Sigmoid colon (tissue), 7 donors: ENCODE measurements around the gene CAMK4. TPM values are rescaled to one million over a fixed set of nuclear protein-coding genes. Genes with fewer than 3 reads are reported as not detected.
A peak's percentile ranks its signal among the peaks of the same experiment; 100 is the strongest.

Experiments
- DNase-seq: peaks from one replicate; pipeline ENCODE4 v3.0.0-alpha.2; 2019
- H3K27ac ChIP-seq, 4 donors: fragments of 200-600 bp; sonication (generic); one replicate each; pipeline ENCODE4 v1.5.1; 2016 to 2019; ENCODE audit warnings: mild to moderate bottlenecking in 1 of 4
- H3K27me3 ChIP-seq, 3 donors: fragments of 200-600 bp; sonication (generic); one replicate each; pipeline ENCODE4 v1.5.1; 2019; ENCODE audit warnings: mild to moderate bottlenecking in 1 of 3
- H3K36me3 ChIP-seq, 4 donors: fragments of 200-600 bp; sonication (generic); one replicate each; pipeline ENCODE4 v1.5.1; 2016 to 2019
- H3K4me1 ChIP-seq, 4 donors: fragments of 200-600 bp; sonication (generic); one replicate each; pipeline ENCODE4 v1.5.1; 2017 to 2019
- H3K4me3 ChIP-seq, 4 donors: fragments of 200-600 bp; sonication (generic); one replicate each; pipeline ENCODE4 v1.5.1; 2017 to 2019; ENCODE audit warnings: mild to moderate bottlenecking in 2 of 4, moderate library complexity in 1 of 4
- H3K9me3 ChIP-seq, 4 donors: fragments of 200-600 bp in 3 of 4; sonication (generic) in 3 of 4; one replicate each; pipeline versions ENCODE4 v1.5.1 to v1.6.1; 2013 to 2019
- EP300 ChIP-seq, 4 donors: sonication (generic); formaldehyde crosslinking; IDR thresholded peaks; one replicate each; pipeline ENCODE4 v1.6.1; 2017; ENCODE audit warnings: antibody characterized with exemption in 4 of 4
- POLR2A ChIP-seq, 2 donors: fragments of 450-650 bp; IDR thresholded peaks; one replicate each; pipeline ENCODE4 v1.6.1; 2016; ENCODE audit warnings: antibody characterized with exemption in 2 of 2, mild to moderate bottlenecking in 2 of 2, moderate library complexity in 2 of 2
- POLR2AphosphoS5 ChIP-seq, 4 donors: sonication (generic); formaldehyde crosslinking; IDR thresholded peaks; one replicate each; pipeline ENCODE4 v1.6.1; 2017; ENCODE audit warnings: antibody characterized with exemption in 4 of 4
- WGBS, 2 donors: extraction: QIAGEN DNeasy Blood & Tissue Kit; methylation state at CpG; one replicate each; pipeline ENCODE4 v1.1.7; 2013; 5-methylcytosine and 5-hydroxymethylcytosine counted together
- intact Hi-C: fragments of 100-400 bp; cut with DNase I; formaldehyde crosslinking; loops from one replicate; pipeline ENCODE4 v1.15.1; 2023
- polyA plus RNA-seq, 3 donors: library from polyadenylated mRNA; stranded (reverse); fragments of 200-250 nt; gene quantifications; one replicate each; pipeline ENCODE4 v1.2.3, GENCODE V29; 2013
- total RNA-seq, 4 donors: library from RNA; depleted of rRNA; stranded (reverse); fragments of >200 nt; gene quantifications; one replicate each; pipeline ENCODE4 v1.1.0, GENCODE V29; 2016
- TF ChIP-seq, protein P1 (sequence below), 4 experiments: fragments of 450-650 bp in 3 of 4; fragments of 200-600 bp in 1 of 4; IDR thresholded peaks; one replicate each; pipeline ENCODE4 v1.5.1; 2016 to 2019; ENCODE audit warnings: antibody characterized with exemption in 4 of 4, mild to moderate bottlenecking in 3 of 4, moderate library complexity in 2 of 4
- donor health status: healthy with polysubstance abuse.
- donor health status: Bipolar disorder and iron deficiency.
- donor health status: healthy.

Gene CAMK4
- total and polyA plus RNA-seq, 7 donors, result 0.23 to 4.0 (median 2.3) TPM

GRCh38 chr5:111512375-111513130 is 288.4 kb downstream of the CAMK4 start, which contains the start of gene STARD4:
TSS of gene STARD4 (minus strand) at chr5:111512535. CDS start at chr5:111507433, 5,102 bp downstream.
- Histone ChIP-seq H3K4me1 (peaks cover 0 to 19% (median 6%) of the 10 kb centered on the region in 4 donors), H3K27me3 (no peaks in the 10 kb centered on the region), H3K4me3 (peak within 1 kb of the TSS; percentile 61 to 87 (median 76)), H3K27ac (peak within 1 kb of the TSS; percentile 79 to 88 (median 84)), H3K36me3 (no peaks in the 10 kb centered on the region), H3K9me3 (no peaks in the 10 kb centered on the region)
- TF ChIP-seq, protein P1, sequence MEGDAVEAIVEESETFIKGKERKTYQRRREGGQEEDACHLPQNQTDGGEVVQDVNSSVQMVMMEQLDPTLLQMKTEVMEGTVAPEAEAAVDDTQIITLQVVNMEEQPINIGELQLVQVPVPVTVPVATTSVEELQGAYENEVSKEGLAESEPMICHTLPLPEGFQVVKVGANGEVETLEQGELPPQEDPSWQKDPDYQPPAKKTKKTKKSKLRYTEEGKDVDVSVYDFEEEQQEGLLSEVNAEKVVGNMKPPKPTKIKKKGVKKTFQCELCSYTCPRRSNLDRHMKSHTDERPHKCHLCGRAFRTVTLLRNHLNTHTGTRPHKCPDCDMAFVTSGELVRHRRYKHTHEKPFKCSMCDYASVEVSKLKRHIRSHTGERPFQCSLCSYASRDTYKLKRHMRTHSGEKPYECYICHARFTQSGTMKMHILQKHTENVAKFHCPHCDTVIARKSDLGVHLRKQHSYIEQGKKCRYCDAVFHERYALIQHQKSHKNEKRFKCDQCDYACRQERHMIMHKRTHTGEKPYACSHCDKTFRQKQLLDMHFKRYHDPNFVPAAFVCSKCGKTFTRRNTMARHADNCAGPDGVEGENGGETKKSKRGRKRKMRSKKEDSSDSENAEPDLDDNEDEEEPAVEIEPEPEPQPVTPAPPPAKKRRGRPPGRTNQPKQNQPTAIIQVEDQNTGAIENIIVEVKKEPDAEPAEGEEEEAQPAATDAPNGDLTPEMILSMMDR (IDR thresholded peaks at IDR 0.05), result no peak
- peak; percentile 57 to 86 (median 85) for TF ChIP-seq POLR2AphosphoS5 (IDR thresholded peaks at IDR 0.05)
- TF ChIP-seq POLR2A (IDR thresholded peaks at IDR 0.05), result peak; percentile 9 to 75
- peak in 1 of 4 donors; percentile 59 for TF ChIP-seq EP300 (IDR thresholded peaks at IDR 0.05)
- 0% methylated on average over 41 of the region's 41 CpGs for WGBS, 2 donors
- intact Hi-C loops, result no loop called here
- peak; percentile 96 for DNase-seq

DNA sequence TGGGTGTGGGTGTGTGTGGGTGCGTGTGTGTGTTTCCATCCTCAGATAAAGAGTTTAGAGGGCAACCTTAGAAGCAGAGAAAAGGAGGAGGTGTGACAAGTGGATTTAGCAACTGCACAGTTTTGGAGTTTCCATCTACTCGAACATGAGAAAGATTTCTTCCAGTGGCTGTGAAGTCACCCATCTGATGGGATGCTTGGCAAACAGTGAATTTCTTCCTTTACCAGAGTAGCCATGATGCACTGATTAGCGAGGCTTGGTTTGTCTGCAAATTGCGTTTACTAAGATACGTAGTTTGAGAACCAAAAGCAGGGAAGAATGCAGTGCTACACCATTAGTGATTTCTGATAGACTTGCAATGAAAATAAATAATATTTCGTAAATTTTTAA is 288.9 kb downstream of the CAMK4 start:
- Histone ChIP-seq H3K27me3 (no peaks in the 10 kb centered on the region), H3K9me3 (no peaks in the 10 kb centered on the region), H3K27ac (peak overlapping the region; percentile 79 to 88 (median 84)), H3K4me1 (peaks cover 0 to 19% (median 6%) of the 10 kb centered on the region in 4 donors), H3K36me3 (no peaks in the 10 kb centered on the region), H3K4me3 (peak overlapping the region; percentile 61 to 87 (median 76))
- DNase-seq, result no peak
- intact Hi-C loops, result no loop called here
- 14 to 33% methylated on average over 6 of the region's 6 CpGs for WGBS, 2 donors
- TF ChIP-seq EP300 (IDR thresholded peaks at IDR 0.05) (no peak), POLR2AphosphoS5 (IDR thresholded peaks at IDR 0.05) (no peak), POLR2A (IDR thresholded peaks at IDR 0.05) (no peak)
- TF ChIP-seq, protein P1 (IDR thresholded peaks at IDR 0.05), result no peak

- intact Hi-C loops, result no loop called here
- WGBS, 2 donors, result 95% methylated on average over 3 of the region's 3 CpGs
- H3K27me3 ChIP-seq, result no peaks in the 10 kb centered on the region
- no peak overlapping the region for H3K4me3 ChIP-seq
- peaks cover 0 to 19% (median 6%) of the 10 kb centered on the region in 4 donors for H3K4me1 ChIP-seq
- no peaks in the 10 kb centered on the region for H3K9me3 ChIP-seq
- TF ChIP-seq EP300 (IDR thresholded peaks at IDR 0.05), result no peak
- TF ChIP-seq, protein P1 (IDR thresholded peaks at IDR 0.05), result no peak
- TF ChIP-seq POLR2AphosphoS5 (IDR thresholded peaks at IDR 0.05), result no peak
- TF ChIP-seq POLR2A (IDR thresholded peaks at IDR 0.05), result no peak
- no peak for DNase-seq
- H3K36me3 ChIP-seq, result no peaks in the 10 kb centered on the region
- H3K27ac ChIP-seq, result no peak overlapping the region
These were observed 289.9 kb downstream of the CAMK4 start for GRCh38 chr5:111514087-111514486.

DNA sequence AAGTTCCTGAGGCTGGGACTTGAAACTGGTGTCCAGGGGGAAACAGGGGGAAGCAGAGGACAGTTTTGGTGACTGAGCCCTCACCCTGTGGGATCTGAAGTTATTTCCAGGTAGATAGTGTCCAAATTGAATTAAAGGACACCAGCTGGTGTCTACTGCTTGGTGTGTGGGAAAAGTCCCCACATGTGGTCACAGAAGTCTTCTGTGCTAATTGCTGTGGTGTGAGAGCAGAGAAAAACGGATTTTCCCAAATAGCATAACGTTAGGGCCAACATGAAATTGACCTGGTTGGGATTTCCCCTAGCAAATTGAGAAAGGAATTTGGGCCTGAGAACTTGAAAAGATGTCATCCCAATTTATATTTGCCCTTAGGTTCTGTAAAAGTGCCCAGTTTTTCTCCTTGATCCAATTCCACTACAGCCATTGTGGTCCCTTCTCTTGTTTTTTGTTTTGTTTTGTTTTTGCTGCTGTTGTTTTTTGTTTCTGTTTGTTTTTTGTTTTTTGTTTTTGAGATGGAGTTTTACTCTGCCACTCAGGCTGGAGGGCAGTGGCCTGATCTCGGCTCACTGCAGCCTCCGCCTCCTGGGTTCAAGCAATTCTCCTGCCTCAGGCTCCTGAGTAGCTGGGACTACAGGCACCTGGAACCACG is 293.8 kb downstream of the CAMK4 start:
- Histone ChIP-seq H3K36me3 (no peaks in the 10 kb centered on the region), H3K27ac (no peak overlapping the region), H3K4me1 (peaks cover 0 to 8% (median 5%) of the 10 kb centered on the region in 4 donors), H3K4me3 (no peak overlapping the region), H3K9me3 (no peaks in the 10 kb centered on the region), H3K27me3 (no peaks in the 10 kb centered on the region)
- WGBS, 2 donors, result 90% methylated on average over 5 of the region's 5 CpGs
- intact Hi-C loops, result no loop called here
- DNase-seq, result no peak
- no peak for TF ChIP-seq POLR2A (IDR thresholded peaks at IDR 0.05)
- no peak for TF ChIP-seq POLR2AphosphoS5 (IDR thresholded peaks at IDR 0.05)
- TF ChIP-seq, protein P1 (IDR thresholded peaks at IDR 0.05), result no peak
- TF ChIP-seq EP300 (IDR thresholded peaks at IDR 0.05), result no peak
